SK-N-MC (cell line): ENCODE measurements around the gene RND3.

Experiments used
- DNase-seq: peaks from one replicate; pipeline ENCODE4 v3.0.0-alpha.2; 2011; ENCODE audit warnings: low read depth, low spot score
- H3K27ac ChIP-seq: fragments of 200-600 bp; sonication (generic); 2 replicates; pipeline ENCODE4 v1.5.1; 2016; ENCODE audit warnings: mixed run types
- H3K36me3 ChIP-seq: fragments of 200-600 bp; sonication (generic); 2 replicates; pipeline ENCODE4 v1.6.1; 2017; ENCODE audit warnings: antibody characterized with exemption, low read length, mixed read lengths; ENCODE audit not compliant: insufficient read depth
- H3K4me3 ChIP-seq: fragments of 200-600 bp; sonication (generic); 2 replicates; pipeline ENCODE4 v1.5.1; 2016
- H3K9ac ChIP-seq: fragments of 200-600 bp; sonication (generic); 2 replicates; pipeline ENCODE4 v1.8.0; 2017; ENCODE audit warnings: mixed run types, mixed read lengths; ENCODE audit not compliant: insufficient read length
- H3K9me3 ChIP-seq: fragments of 200-600 bp; sonication (generic); 2 replicates; pipeline ENCODE4 v1.6.1; 2017; ENCODE audit warnings: low read depth, mild to moderate bottlenecking, antibody characterized with exemption, low read length, moderate library complexity, mixed read lengths
- EZH2 ChIP-seq: fragments of 200-600 bp; sonication (generic); IDR thresholded peaks from one replicate; pipeline ENCODE4 v1.6.1; 2017; ENCODE audit warnings: antibody characterized with exemption
- FOXP2 ChIP-seq: optimal IDR thresholded peaks from 2 replicates; pipeline ENCODE3; 2011; ENCODE audit warnings: mild to moderate bottlenecking, moderate library complexity; ENCODE audit not compliant: insufficient read depth; ENCODE audit errors: extremely low read length, control extremely low read depth
- POLR2AphosphoS5 ChIP-seq: IDR thresholded peaks from 2 replicates; pipeline ENCODE4 v1.6.1; 2012; ENCODE audit warnings: mild to moderate bottlenecking, low read depth, low read length, borderline replicate concordance

RND3 gene

GRCh38 chr2:150487537-150488429 lies at the start of gene RND3:
RND3 (minus strand) TSS chr2:150487667; CDS start chr2:150487417, 250 bp downstream.
- Histone ChIP-seq H3K36me3 (no peaks in the 10 kb centered on the region), H3K27ac (no peak within 1 kb of the TSS), H3K4me3 (peak within 1 kb of the TSS; percentile 81), H3K9me3 (no peaks in the 10 kb centered on the region), H3K9ac (peak within 1 kb of the TSS; percentile 75)
- peak; percentile 96 for DNase-seq
- TF ChIP-seq EZH2, result no peak
- peak; percentile 81 for TF ChIP-seq POLR2AphosphoS5
- peak; percentile 33 for TF ChIP-seq FOXP2

GRCh38 chr2:150535176-150535575 lies 47.7 kb upstream of the RND3 start:
- DNase-seq, result no peak
- no peak for TF ChIP-seq EZH2
- no peak for TF ChIP-seq POLR2AphosphoS5
- TF ChIP-seq FOXP2, result no peak
- no peak overlapping the region for H3K9ac ChIP-seq
- no peaks in the 10 kb centered on the region for H3K36me3 ChIP-seq
- no peak overlapping the region for H3K4me3 ChIP-seq
- no peaks in the 10 kb centered on the region for H3K9me3 ChIP-seq
- no peak overlapping the region for H3K27ac ChIP-seq

GRCh38 chr2:150532879-150533278 lies 45.4 kb upstream of the RND3 start:
- Histone ChIP-seq H3K9me3 (no peaks in the 10 kb centered on the region), H3K36me3 (no peaks in the 10 kb centered on the region), H3K27ac (no peak overlapping the region), H3K4me3 (no peak overlapping the region), H3K9ac (no peak overlapping the region)
- no peak for DNase-seq
- no peak for TF ChIP-seq FOXP2
- TF ChIP-seq EZH2, result no peak
- no peak for TF ChIP-seq POLR2AphosphoS5

GRCh38 chr2:150532020-150532419 lies 44.6 kb upstream of the RND3 start:
- no peaks in the 10 kb centered on the region for H3K9me3 ChIP-seq
- H3K9ac ChIP-seq, result no peak overlapping the region
- no peak for DNase-seq
- TF ChIP-seq EZH2 (no peak), FOXP2 (no peak), POLR2AphosphoS5 (no peak)
- H3K36me3 ChIP-seq, result no peaks in the 10 kb centered on the region
- H3K4me3 ChIP-seq, result no peak overlapping the region
- no peak overlapping the region for H3K27ac ChIP-seq

- H3K27ac ChIP-seq, result 0 out of 2 replicates have a peak overlapping the region, but pooled peaks have one; percentile 7
These were observed 44.1 kb upstream of the RND3 start for GRCh38 chr2:150531591-150531990.

GRCh38 chr2:150530168-150530567 lies 42.7 kb upstream of the RND3 start:
- no peak overlapping the region for H3K4me3 ChIP-seq
- no peaks in the 10 kb centered on the region for H3K36me3 ChIP-seq
- no peak overlapping the region for H3K9ac ChIP-seq
- H3K9me3 ChIP-seq, result no peaks in the 10 kb centered on the region
- no peak for DNase-seq
- no peak overlapping the region for H3K27ac ChIP-seq
- TF ChIP-seq FOXP2 (no peak), POLR2AphosphoS5 (no peak), EZH2 (no peak)

More at GRCh38 chr2:150531591-150531990, 44.1 kb upstream of the RND3 start:
- TF ChIP-seq POLR2AphosphoS5, result no peak
- no peak for TF ChIP-seq EZH2
- TF ChIP-seq FOXP2, result no peak
- no peaks in the 10 kb centered on the region for H3K36me3 ChIP-seq
- H3K9ac ChIP-seq, result no peak overlapping the region
- H3K9me3 ChIP-seq, result no peaks in the 10 kb centered on the region
- no peak for DNase-seq
- H3K4me3 ChIP-seq, result no peak overlapping the region

- TF ChIP-seq POLR2AphosphoS5 (no peak), FOXP2 (no peak), EZH2 (no peak)
- peak overlapping the region; percentile 83 for H3K27ac ChIP-seq
- peak overlapping the region; percentile 27 for H3K9ac ChIP-seq
- H3K4me3 ChIP-seq, result peak overlapping the region; percentile 69
- H3K36me3 ChIP-seq, result no peaks in the 10 kb centered on the region
- H3K9me3 ChIP-seq, result no peaks in the 10 kb centered on the region
- peak; percentile 44 for DNase-seq
These were observed 41.7 kb upstream of the RND3 start for GRCh38 chr2:150528861-150529801.

GRCh38 chr2:150526827-150527226 lies 39.4 kb upstream of the RND3 start:
- DNase-seq, result no peak
- Histone ChIP-seq H3K27ac (no peak overlapping the region), H3K9me3 (no peaks in the 10 kb centered on the region), H3K9ac (no peak overlapping the region), H3K4me3 (no peak overlapping the region), H3K36me3 (no peaks in the 10 kb centered on the region)
- TF ChIP-seq EZH2 (no peak), FOXP2 (no peak), POLR2AphosphoS5 (no peak)
